Epidermal melanocyte (primary cell): ENCODE results near the gene WDR18.
A peak's percentile ranks its signal among the peaks of the same experiment; 100 is the strongest.

ENCODE experiments used
- DNase-seq: peaks from one replicate; pipeline ENCODE4 v3.0.0; 2011; ENCODE audit warnings: low spot score; ENCODE audit not compliant: insufficient read length

The WDR18 gene

DNA sequence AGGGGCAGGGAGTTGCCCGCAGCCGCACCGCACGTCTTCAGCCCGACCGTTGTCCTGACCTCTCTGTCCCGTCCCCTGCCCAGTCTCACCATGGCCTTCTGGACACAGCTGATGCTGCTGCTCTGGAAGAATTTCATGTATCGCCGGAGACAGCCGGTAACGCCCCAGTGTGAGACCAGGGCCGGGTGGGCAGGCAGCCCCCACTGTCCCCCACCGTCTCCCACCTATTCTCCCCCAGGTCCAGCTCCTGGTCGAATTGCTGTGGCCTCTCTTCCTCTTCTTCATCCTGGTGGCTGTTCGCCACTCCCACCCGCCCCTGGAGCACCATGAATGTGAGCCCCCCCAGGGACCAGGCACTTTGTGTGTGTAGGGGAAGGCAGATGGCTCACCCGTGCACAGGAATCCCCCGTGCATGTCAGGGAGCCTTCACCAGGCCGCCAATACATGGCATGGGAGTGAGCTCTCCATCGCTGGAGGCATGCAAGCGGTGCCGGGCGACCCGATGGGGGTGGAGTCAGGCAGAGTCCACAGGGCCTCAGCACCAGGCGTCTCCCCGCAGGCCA is 57.2 kb downstream of the WDR18 start:
- no peak for DNase-seq

DNA sequence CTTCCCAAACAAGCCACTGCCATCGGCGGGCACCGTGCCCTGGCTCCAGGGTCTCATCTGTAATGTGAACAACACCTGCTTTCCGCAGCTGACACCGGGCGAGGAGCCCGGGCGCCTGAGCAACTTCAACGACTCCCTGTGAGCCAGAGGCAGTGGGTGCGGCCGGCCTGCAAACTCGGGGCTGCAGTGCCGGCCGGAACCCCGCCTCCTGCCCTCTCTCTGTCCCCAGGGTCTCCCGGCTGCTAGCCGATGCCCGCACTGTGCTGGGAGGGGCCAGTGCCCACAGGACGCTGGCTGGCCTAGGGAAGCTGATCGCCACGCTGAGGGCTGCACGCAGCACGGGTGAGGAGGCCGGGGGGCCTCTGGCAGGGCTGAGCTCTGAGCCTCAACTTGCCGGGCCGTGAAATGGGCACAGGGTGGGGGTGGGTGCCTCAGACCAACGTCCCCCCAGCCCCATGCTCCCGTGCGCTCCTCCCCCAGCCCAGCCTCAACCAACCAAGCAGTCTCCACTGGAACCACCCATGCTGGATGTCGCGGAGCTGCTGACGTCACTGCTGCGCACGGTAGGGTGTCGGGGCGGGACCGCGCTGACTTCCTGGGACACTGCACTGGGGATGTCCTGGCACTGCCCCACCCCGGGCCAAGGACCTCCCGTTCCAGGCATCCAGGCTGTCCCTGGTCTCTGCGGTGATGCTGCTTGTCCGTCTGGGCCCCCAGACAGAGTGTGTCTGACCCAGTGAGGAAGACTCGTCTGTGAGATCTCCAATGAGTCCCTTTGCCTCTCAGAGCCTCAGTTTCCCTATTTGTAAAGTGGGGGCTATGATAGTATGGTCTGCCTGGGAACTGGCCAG is 57.9 kb downstream of the WDR18 start:
- DNase-seq: no peak

DNA sequence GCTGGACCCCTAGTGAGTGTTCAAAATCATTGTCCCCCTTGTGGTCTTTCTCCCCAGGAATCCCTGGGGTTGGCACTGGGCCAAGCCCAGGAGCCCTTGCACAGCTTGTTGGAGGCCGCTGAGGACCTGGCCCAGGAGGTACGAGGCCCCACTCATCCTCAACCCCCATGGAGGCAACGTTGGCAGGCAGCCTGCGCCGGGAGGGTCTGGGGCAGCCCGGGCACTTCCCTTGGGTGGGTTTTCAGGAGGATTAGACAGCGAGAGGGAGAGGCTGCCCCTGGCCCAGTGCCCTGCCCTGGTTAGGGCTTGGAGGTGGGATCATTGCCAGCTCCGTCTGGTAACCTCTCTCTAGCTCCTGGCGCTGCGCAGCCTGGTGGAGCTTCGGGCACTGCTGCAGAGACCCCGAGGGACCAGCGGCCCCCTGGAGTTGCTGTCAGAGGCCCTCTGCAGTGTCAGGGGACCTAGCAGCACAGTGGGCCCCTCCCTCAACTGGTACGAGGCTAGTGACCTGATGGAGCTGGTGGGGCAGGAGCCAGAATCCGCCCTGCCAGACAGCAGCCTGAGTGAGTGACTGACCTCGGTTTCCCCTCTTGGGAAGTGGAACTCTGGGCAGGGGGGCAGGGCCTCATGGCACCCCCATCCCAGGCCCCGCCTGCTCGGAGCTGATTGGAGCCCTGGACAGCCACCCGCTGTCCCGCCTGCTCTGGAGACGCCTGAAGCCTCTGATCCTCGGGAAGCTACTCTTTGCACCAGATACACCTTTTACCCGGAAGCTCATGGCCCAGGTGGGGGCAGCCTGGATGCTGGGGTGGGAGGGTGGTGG is 58.8 kb downstream of the WDR18 start:
- DNase-seq: peak; percentile 6
